GM21390 (cell line): Measurements from ENCODE around the gene SPACA5.
A peak's percentile ranks its signal among the peaks of the same experiment; 100 is the strongest.
"Not testable (repeated sequence)": the region's sequence is repeated elsewhere in the genome, so short reads cannot be mapped to it uniquely, and the experiment has no call there.

ENCODE experiments used
- ATAC-seq: cut with Tn5 transposase; IDR thresholded peaks from one replicate; pipeline ENCODE4 v1.9.1; 2021; ENCODE audit not compliant: unreplicated experiment

Gene SPACA5

GRCh38 chrX:48006688-48007087 is at the start of gene SPACA5:
TSS of gene SPACA5 (plus strand) at chrX:48006988. CDS start at chrX:48007803, 815 bp downstream.
- not testable (repeated sequence) for ATAC-seq

DNA sequence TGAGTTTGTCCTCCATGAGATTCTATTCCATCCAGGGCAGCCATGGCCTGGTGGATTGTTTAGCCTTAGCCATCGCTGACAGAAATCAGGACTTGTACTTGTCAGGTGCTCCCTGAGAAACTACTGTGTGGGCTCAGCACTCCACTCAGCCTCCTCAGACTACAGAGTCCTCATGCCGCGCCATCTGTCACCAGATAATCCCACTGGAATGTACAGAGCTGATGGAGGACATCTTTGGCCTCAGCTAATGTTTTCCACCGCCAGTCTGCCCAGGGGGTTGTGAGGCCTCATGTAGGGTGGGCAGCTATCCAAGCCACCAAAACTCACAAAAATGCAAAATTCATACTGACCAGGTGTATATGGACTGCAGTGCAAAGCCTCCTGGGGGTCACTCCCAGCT is 48.6 kb upstream of the SPACA5 start:
- ATAC-seq = not testable (repeated sequence)

DNA sequence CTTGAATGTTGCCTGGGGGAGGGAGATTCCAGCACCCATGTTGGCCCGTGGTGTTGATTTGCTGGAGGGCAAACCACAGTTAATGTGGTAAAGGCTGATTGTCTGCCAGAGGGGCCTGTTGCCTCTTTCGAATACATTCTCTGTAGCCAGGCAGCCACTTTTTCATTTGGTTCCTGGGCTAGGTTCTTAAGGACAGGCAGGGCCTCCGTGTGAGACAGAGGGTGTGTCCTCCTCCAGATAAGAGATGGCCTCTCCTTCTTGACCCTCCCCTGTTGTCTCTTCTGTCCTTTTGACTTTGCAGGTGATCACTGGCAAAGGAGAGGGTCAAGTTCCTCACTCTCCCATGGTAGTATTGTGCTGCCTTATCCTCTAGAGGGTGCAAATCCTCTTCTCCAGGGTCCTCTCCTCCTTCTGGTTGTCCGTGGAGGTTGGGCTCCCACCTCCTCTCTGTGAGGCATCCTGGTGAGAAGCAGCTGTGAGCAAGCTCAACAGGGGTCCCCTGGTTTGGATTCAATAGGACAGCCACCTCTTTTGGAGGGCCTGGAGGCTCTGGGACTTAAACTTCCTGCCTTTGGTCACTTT is 47.9 kb upstream of the SPACA5 start:
- ATAC-seq = no peak

GRCh38 chrX:47960406-47960805 is 46.4 kb upstream of the SPACA5 start:
- ATAC-seq = no peak

- not testable (repeated sequence) for ATAC-seq
Observed at GRCh38 chrX:47961830-47962229, 45.0 kb upstream of the SPACA5 start.

- ATAC-seq = not testable (repeated sequence)
Observed at GRCh38 chrX:47965526-47965925, 41.3 kb upstream of the SPACA5 start.

GRCh38 chrX:47973235-47973634 is 33.6 kb upstream of the SPACA5 start:
- ATAC-seq = no peak

GRCh38 chrX:47976254-47977151 is 30.3 kb upstream of the SPACA5 start:
- no peak for ATAC-seq

- no peak for ATAC-seq
Observed at GRCh38 chrX:47991263-47992094, 15.3 kb upstream of the SPACA5 start.

DNA sequence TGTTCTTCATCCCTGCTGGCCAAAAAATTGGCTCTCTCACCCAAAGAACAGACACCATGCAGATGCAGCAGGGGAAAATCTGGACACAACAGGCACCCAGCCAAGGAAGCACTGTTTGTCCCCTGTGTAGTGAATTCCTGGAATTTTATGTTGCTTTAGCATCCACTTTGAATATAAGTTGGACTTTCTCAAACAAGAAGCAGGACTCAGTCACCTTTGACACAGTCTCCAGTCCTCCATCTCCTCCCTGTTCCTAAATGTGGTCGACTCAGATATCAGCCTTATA is 14.8 kb upstream of the SPACA5 start:
- ATAC-seq = no peak

DNA sequence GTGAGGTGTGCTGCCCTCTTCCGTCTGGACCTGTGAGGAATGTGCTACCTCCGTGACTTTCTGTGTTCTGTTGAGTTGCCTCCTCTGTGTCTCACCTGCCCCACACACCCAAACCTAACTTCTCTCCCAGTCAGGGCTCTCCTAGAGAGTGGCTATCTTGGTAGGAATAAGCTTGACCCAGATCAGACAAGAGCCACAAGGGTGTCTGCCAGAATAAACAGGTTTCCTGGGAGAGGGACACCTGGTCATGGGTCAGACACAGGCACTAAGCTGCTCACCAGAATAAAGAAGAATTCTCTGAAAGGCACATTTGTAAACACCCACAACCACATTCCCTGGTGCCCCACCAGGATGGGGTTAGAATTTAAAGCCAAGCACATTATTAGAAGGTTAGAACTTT is 14.1 kb upstream of the SPACA5 start:
- ATAC-seq = no peak

GRCh38 chrX:48001260-48001659 is 5.5 kb upstream of the SPACA5 start:
- no peak for ATAC-seq

DNA sequence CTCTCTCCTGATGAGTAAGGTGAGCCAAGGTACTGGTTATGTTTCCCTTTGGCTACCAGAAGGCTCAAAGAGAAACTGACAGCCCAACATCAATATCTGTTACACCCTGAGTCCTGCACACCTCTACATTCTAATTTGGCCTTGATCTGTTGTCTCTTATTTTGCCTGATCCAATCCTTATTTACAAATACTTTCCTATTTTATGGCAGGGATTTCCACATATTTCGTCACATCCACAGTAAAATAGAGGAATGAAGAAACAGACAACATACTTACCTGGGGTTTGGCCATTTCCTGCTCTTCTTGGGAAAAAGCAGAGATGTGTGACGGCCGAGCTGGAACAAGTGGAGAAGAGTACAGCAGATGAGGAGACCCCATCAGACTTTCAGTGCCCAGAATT is 4.5 kb upstream of the SPACA5 start:
- ATAC-seq = no peak

- ATAC-seq = no peak
Observed at GRCh38 chrX:48002929-48003328, 3.9 kb upstream of the SPACA5 start.

GRCh38 chrX:48003367-48003757 is 3.4 kb upstream of the SPACA5 start:
- no peak for ATAC-seq

- peak; percentile 96 for ATAC-seq
Observed at GRCh38 chrX:48003758-48004457, 2.9 kb upstream of the SPACA5 start, which contains the start of gene ZNF182. TSS of gene ZNF182 (minus strand) at chrX:48003989. CDS start at chrX:48002609, 1,380 bp downstream.

DNA sequence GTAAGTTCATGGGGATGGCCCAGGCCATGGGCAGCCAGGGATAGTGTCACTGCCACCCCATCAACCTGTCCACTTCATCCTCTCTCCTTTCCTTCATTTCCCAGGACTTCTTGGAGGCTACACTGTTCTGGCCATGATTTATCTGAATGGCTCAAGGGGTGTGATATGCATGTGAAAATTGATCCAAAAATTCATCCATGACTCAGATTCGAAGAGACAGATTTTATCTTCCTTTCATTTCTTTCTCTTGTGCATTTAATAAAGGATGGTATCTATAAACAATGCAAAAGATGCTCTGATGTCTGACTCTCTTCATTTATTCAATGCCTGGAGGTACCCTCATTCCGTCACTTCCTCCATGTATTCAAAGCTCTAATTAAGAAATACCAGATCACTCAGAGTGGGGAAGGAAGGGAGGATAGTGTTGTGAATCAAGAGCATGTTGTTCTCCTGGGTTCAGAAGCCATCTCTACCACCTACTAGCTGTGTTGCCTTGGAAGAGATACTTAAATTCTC is 2.7 kb downstream of the SPACA5 start:
- not testable (repeated sequence) for ATAC-seq

GRCh38 chrX:48016583-48017310 is 10.0 kb downstream of the SPACA5 start:
- ATAC-seq = not testable (repeated sequence)

GRCh38 chrX:48019892-48020291 is 13.1 kb downstream of the SPACA5 start:
- ATAC-seq = not testable (repeated sequence)

DNA sequence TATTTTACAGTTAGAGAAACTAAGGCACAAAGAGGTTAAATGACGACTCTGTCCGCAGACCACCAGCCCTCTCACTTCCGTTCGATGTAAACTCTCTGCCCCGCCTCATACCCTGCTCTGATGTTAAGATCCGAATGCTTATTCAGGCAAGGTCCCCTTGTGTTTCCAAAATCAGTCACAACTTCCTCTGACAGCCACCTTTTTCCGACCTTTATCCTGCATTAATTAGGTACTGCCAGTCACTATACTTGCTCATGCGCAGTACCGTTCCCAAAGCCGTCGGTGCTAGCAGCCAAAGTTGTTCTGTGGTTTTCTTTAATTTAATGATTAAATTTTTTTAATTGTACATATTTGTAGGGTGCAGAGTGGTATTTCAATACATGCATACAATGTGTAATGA is 13.7 kb downstream of the SPACA5 start:
- ATAC-seq = not testable (repeated sequence)
